NCI-H187 treated with DMSO at 0.1 percent for 48 hours (cell line): ENCODE results near the gene NLRP6.
"Not testable (repeated sequence)": the region's sequence is repeated elsewhere in the genome, so short reads cannot be mapped to it uniquely, and the experiment has no call there.

Source experiments
- DNase-seq: peaks from one replicate; lab custom pipeline; 2025; lab: John Stamatoyannopoulos, UW

NLRP6 gene

DNA sequence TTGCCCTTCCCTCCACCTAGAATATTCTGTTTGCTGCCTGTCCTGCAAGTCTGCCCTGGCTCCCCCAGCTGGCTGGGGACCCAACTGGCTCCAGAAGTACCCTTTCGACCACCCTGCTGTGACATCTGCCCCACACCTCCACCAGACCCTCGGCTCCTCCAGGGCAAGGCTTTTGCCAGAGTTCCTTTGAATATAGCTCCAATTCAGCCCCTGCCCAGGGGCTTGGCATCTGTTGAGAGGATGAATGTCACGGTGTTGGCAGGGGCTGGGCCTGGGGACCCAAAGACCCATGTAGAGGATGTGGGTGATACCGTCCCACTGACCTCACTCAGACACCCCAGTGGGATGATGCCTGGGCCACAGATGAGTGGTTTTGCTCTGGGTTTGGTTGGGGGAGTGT is 4.0 kb downstream of the NLRP6 start:
- DNase-seq, result no peak

DNA sequence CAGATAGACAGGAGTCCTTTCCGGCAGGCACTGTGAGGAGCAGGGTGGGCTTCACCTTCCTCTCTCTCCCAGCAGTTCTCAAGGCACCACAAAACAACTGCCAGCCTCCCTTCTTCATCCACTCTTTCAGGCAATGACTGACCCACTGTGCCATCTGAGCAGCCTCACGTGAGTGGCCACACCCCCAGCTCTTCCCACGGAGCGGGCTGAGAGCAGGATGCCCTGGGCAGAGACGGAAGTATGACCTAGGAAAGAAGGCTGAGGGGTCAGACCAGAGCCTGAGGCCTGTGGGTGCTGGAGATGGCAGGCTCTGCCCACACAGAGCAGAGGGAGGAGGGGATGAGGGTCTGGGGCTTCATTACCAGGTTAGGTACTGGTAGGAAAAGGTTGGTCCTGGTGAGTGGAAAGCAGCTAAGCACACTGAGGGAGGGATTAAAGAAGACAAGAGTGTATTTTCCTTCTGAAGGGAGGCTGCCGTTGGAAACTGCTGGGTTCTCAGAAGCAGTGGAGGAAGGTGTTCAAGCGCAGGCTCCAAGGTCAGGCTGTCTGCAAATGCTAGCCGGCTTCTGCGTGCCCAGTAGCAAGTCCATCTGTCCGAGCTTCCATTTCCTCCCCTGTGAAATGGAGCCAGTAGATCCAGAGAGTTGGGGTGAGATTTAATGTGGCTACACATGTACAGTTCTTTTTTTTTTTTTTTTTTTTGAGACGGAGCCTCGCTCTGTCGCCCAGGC is 4.6 kb downstream of the NLRP6 start:
- no peak for DNase-seq

- no peak for DNase-seq
Observed at GRCh38 chr11:283405-284104, 5.3 kb downstream of the NLRP6 start.

GRCh38 chr11:284105-285020 is 6.2 kb downstream of the NLRP6 start:
- DNase-seq, result no peak

DNA sequence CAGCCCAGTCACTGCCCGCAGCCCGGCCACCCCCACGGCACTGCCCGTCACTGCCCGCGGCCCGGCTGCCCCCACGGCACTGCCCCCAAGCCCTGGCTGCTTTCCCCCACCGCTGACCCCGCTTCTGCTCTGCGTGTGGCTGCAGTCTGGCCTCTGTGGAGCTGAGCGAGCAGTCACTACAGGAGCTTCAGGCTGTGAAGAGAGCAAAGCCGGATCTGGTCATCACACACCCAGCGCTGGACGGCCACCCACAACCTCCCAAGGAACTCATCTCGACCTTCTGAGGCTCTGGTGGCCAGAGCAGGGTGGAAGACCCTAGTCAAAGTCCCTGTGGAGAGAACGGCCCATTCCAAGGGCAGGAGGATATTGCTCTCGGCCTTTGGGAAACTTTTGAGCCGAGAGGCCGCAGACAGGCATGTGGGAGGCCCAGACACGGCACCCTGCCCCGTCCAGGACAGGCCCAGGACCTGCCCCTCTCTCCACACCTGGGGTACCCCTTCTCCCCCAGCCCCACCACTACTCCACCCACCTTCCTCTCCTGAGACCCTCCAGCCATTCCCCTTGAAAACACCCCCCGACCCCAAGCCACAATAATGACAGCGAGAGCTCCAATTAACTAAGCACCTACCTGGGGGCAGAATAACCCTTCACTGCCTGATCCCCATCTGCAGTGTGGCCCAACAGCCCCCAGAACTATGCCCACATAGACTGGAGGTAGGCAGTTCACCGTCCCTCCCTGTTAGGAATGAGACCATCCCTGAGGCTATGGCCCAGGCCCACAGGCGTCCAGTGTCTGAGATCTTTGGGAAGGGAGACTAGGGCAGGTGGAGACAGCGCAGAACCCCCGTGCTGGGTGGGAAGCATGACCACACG is 7.0 kb downstream of the NLRP6 start:
- no peak for DNase-seq

GRCh38 chr11:285894-286220 is 7.7 kb downstream of the NLRP6 start:
- no peak for DNase-seq

- not testable (repeated sequence) for DNase-seq
Observed at GRCh38 chr11:286977-287820, 9.0 kb downstream of the NLRP6 start.

- DNase-seq, result no peak
Observed at GRCh38 chr11:287821-288477, 9.7 kb downstream of the NLRP6 start.

- no peak for DNase-seq
Observed at GRCh38 chr11:288478-289397, 10.5 kb downstream of the NLRP6 start, which contains the start of gene PGGHG. Gene PGGHG (plus strand): TSS chr11:289126. CDS start chr11:289817, 691 bp downstream.

- DNase-seq, result no peak
Observed at GRCh38 chr11:289398-289711, 11.1 kb downstream of the NLRP6 start.

DNA sequence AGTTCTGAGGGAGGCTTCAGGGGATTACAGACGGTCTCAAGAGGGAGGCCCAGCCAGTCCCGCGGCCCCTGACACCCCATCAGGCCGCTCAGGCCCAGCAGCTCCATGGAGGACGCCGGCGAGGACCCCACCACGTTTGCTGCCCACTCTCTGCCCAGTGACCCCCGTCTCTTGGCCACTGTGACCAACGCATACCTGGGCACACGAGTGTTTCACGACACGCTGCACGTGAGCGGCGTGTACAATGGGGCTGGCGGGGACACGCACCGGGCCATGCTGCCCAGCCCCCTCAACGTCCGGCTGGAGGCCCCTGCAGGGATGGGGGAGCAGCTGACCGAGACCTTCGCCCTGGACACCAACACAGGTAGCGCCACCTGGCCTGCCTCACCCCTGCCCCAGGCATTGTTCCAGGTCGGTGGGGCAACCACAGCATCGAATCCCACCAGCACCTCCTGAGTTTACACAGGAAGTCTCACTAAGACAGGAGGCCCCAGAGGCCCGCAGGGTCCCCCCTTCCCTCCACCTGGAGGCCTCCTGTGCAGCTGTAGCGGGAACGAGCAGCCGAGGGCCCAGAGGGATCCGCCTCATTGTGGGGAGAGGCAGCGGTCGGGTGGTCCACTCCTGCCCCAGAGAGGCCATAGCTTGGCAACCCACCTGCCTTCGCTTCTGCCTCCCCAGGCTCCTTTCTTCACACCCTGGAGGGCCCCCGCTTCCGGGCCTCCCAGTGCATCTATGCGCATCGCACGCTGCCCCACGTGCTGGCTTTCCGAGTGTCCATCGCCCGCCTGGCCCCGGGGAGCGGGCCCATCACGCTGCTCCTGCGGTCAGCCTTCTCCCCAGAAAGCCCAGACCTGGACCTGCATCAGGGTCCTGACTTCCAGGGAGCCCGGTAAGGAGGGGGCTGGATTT is 11.8 kb downstream of the NLRP6 start:
- no peak for DNase-seq

- DNase-seq, result no peak
Observed at GRCh38 chr11:290621-291231, 12.5 kb downstream of the NLRP6 start.

- DNase-seq, result no peak
Observed at GRCh38 chr11:291281-292210, 13.3 kb downstream of the NLRP6 start.

GRCh38 chr11:292211-293121 is 14.3 kb downstream of the NLRP6 start:
- DNase-seq, result no peak

DNA sequence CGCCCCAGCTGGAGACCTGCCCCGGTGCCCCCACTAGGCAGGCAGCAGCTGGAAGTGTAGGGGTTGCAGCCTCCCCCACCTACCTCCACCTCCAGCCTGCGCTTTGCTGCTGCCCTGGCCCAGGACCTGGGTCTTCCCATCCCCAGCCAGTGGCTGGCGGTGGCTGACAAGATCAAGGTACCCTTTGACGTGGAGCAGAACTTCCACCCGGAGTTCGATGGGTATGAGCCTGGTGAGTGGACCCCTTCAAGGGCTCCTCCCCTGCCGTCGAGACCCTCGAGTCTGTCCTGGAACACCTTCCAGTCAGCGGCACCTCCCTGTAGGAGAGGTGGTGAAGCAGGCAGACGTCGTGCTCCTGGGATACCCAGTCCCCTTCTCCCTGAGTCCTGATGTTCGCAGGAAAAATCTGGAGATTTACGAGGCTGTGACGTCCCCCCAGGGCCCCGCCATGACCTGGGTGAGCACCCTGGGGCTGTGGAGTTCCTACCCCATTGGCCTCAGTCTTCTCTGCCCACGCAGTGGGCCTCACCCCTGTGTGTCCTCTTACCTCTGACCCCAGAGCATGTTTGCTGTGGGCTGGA is 15.2 kb downstream of the NLRP6 start:
- no peak for DNase-seq
